GM12892 (cell line): Measurements from ENCODE around the gene GALNT18.

Source experiments
- POLR2A ChIP-seq: IDR thresholded peaks from 2 replicates; pipeline ENCODE4 v1.6.1; 2011; ENCODE audit warnings: low read depth, low read length, control low read depth
- POLR2AphosphoS5 ChIP-seq: IDR thresholded peaks from 2 replicates; pipeline ENCODE4 v1.6.1; 2011; ENCODE audit warnings: low read depth, low read length, control low read depth
- TAF1 ChIP-seq: IDR thresholded peaks from 2 replicates; pipeline ENCODE4 v1.6.1; 2011; ENCODE audit warnings: low read depth, mild to moderate bottlenecking, control low read depth, low read length, borderline replicate concordance

DNA sequence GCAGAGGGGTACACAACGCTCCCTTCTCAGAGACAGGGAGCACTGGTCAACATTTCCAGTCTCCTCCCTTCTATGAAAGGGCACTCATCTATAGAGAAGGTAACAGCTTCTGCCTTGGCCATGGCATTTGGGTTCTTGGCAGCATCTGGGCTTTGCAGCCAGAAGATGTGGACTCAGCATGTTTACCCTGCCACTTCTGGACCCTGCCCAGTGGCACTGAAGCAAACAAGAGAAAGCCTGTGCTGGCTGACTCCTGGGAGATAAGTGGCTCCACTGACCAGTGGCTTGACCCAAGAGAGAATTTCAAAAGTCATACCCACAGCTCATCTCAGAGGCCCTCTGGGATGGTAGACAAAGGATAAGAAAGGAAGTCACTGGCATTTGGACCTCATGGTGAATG is 276.7 kb downstream of the GALNT18 start:
- no peak for TF ChIP-seq POLR2AphosphoS5
- TF ChIP-seq POLR2A: no peak
- TF ChIP-seq TAF1: no peak
